ENCODE data around the gene CHAD.
A peak's percentile ranks its signal among the peaks of the same experiment; 100 is the strongest.
"Not testable (repeated sequence)": the region's sequence is repeated elsewhere in the genome, so short reads cannot be mapped to it uniquely, and the experiment has no call there.

The CHAD gene

GRCh38 chr17:50482110-50482509, 13.4 kb upstream of the CHAD start:
- no peaks in the 10 kb centered on the region for H3K27me3 Mint-ChIP-seq
- ATAC-seq (replicated peaks) (no peak), DNase-seq (no peak)
- H3K4me1 Mint-ChIP-seq = peaks cover 23 to 33% of the 10 kb centered on the region in 2 donors
- H3K36me3 Mint-ChIP-seq = peaks cover 22 to 48% of the 10 kb centered on the region in 2 donors
- H3K27ac Mint-ChIP-seq = no peak overlapping the region
- no peaks in the 10 kb centered on the region for H3K9me3 Mint-ChIP-seq
- H3K4me3 Mint-ChIP-seq = no peak overlapping the region

- H3K4me3 Mint-ChIP-seq = no peak overlapping the region
- peaks cover 23 to 33% of the 10 kb centered on the region in 2 donors for H3K4me1 Mint-ChIP-seq
- no peaks in the 10 kb centered on the region for H3K9me3 Mint-ChIP-seq
- no peak overlapping the region for H3K27ac Mint-ChIP-seq
- peaks cover 19 to 45% of the 10 kb centered on the region in 2 donors for H3K36me3 Mint-ChIP-seq
- ATAC-seq (replicated peaks) = no peak
- no peak for DNase-seq
- H3K27me3 Mint-ChIP-seq = no peaks in the 10 kb centered on the region
Measured at GRCh38 chr17:50481648-50482047, 13.0 kb upstream of the CHAD start.

GRCh38 chr17:50480854-50481490, 12.3 kb upstream of the CHAD start:
- no peak for ATAC-seq (replicated peaks)
- DNase-seq = no peak
- peaks cover 27 to 33% of the 10 kb centered on the region in 2 donors for H3K4me1 Mint-ChIP-seq
- H3K27me3 Mint-ChIP-seq = peaks cover 0 to 5% of the 10 kb centered on the region in 2 donors
- no peak overlapping the region for H3K27ac Mint-ChIP-seq
- H3K4me3 Mint-ChIP-seq = no peak overlapping the region
- H3K9me3 Mint-ChIP-seq = no peaks in the 10 kb centered on the region
- peaks cover 19 to 43% of the 10 kb centered on the region in 2 donors for H3K36me3 Mint-ChIP-seq

GRCh38 chr17:50480142-50480764, 11.6 kb upstream of the CHAD start:
- H3K9me3 Mint-ChIP-seq = no peaks in the 10 kb centered on the region
- no peak for DNase-seq
- ATAC-seq (replicated peaks) = no peak
- H3K36me3 Mint-ChIP-seq = peaks cover 17 to 36% of the 10 kb centered on the region in 2 donors
- peak overlapping the region; percentile 39 for H3K27ac Mint-ChIP-seq
- H3K27me3 Mint-ChIP-seq = peaks cover 0 to 5% of the 10 kb centered on the region in 2 donors
- peaks cover 27 to 33% of the 10 kb centered on the region in 2 donors for H3K4me1 Mint-ChIP-seq
- peak overlapping the region; percentile 83 to 94 for H3K4me3 Mint-ChIP-seq

GRCh38 chr17:50479522-50480141, 11.0 kb upstream of the CHAD start:
- H3K4me3 Mint-ChIP-seq = peak overlapping the region; percentile 83 to 94
- H3K9me3 Mint-ChIP-seq = no peaks in the 10 kb centered on the region
- peaks cover 27 to 33% of the 10 kb centered on the region in 2 donors for H3K4me1 Mint-ChIP-seq
- H3K36me3 Mint-ChIP-seq = peaks cover 16 to 32% of the 10 kb centered on the region in 2 donors
- H3K27me3 Mint-ChIP-seq = peaks cover 0 to 5% of the 10 kb centered on the region in 2 donors
- ATAC-seq (replicated peaks) (peak; percentile 60), DNase-seq (peak; percentile 55)
- peak overlapping the region; percentile 90 for H3K27ac Mint-ChIP-seq

- DNase-seq (peak; percentile 85), ATAC-seq (replicated peaks) (peak; percentile 95 to 96)
- peaks cover 0 to 5% of the 10 kb centered on the region in 2 donors for H3K27me3 Mint-ChIP-seq
- H3K9me3 Mint-ChIP-seq = no peaks in the 10 kb centered on the region
- H3K4me3 Mint-ChIP-seq = peak within 1 kb of the TSS; percentile 83 to 94
- H3K4me1 Mint-ChIP-seq = peaks cover 27 to 33% of the 10 kb centered on the region in 2 donors
- H3K27ac Mint-ChIP-seq = peak within 1 kb of the TSS; percentile 96
- peaks cover 9 to 26% of the 10 kb centered on the region in 2 donors for H3K36me3 Mint-ChIP-seq
Measured at GRCh38 chr17:50478391-50479381, 10.0 kb upstream of the CHAD start, which contains the start of gene RSAD1. Gene RSAD1 (plus strand): TSS chr17:50478860. CDS start chr17:50478885, 25 bp downstream.

GRCh38 chr17:50477976-50478375, 9.3 kb upstream of the CHAD start:
- DNase-seq (no peak), ATAC-seq (replicated peaks) (no peak)
- peaks cover 27 to 33% of the 10 kb centered on the region in 2 donors for H3K4me1 Mint-ChIP-seq
- peaks cover 0 to 5% of the 10 kb centered on the region in 2 donors for H3K27me3 Mint-ChIP-seq
- peak overlapping the region; percentile 83 to 94 for H3K4me3 Mint-ChIP-seq
- no peaks in the 10 kb centered on the region for H3K9me3 Mint-ChIP-seq
- H3K36me3 Mint-ChIP-seq = peaks cover 10 to 28% of the 10 kb centered on the region in 2 donors
- peak overlapping the region; percentile 96 for H3K27ac Mint-ChIP-seq

- no peak overlapping the region for H3K27ac Mint-ChIP-seq
- H3K4me3 Mint-ChIP-seq = no peak overlapping the region
- peaks cover 20 to 23% of the 10 kb centered on the region in 2 donors for H3K4me1 Mint-ChIP-seq
- H3K36me3 Mint-ChIP-seq = peaks cover 2 to 19% of the 10 kb centered on the region in 2 donors
- H3K27me3 Mint-ChIP-seq = peaks cover 0 to 5% of the 10 kb centered on the region in 2 donors
- ATAC-seq (replicated peaks) (no peak), DNase-seq (no peak)
- no peaks in the 10 kb centered on the region for H3K9me3 Mint-ChIP-seq
Measured at GRCh38 chr17:50476545-50477315, 8.1 kb upstream of the CHAD start.

- Mint-ChIP-seq H3K36me3 (peaks cover 2 to 21% of the 10 kb centered on the region in 2 donors), H3K4me1 (peaks cover 20 to 23% of the 10 kb centered on the region in 2 donors)
- DNase-seq; ATAC-seq (replicated peaks); H3K27ac Mint-ChIP-seq; H3K27me3 Mint-ChIP-seq; H3K9me3 Mint-ChIP-seq; H3K4me3 Mint-ChIP-seq: not testable (repeated sequence)
Measured at GRCh38 chr17:50475775-50476544, 7.3 kb upstream of the CHAD start.

GRCh38 chr17:50475362-50475761, 6.7 kb upstream of the CHAD start:
- Mint-ChIP-seq H3K4me1 (peaks cover 19 to 22% of the 10 kb centered on the region in 2 donors), H3K36me3 (peaks cover 2 to 20% of the 10 kb centered on the region in 2 donors), H3K27ac (no peak overlapping the region), H3K9me3 (no peaks in the 10 kb centered on the region), H3K27me3 (peaks cover under 1 to 5% of the 10 kb centered on the region in 2 donors), H3K4me3 (no peak overlapping the region)
- DNase-seq (no peak), ATAC-seq (replicated peaks) (no peak)

- no peaks in the 10 kb centered on the region for H3K9me3 Mint-ChIP-seq
- H3K27me3 Mint-ChIP-seq = peaks cover 5 to 9% of the 10 kb centered on the region in 2 donors
- H3K4me3 Mint-ChIP-seq = no peak overlapping the region
- ATAC-seq (replicated peaks) (no peak), DNase-seq (no peak)
- H3K4me1 Mint-ChIP-seq = peaks cover 11 to 13% of the 10 kb centered on the region in 2 donors
- peaks cover 2 to 15% of the 10 kb centered on the region in 2 donors for H3K36me3 Mint-ChIP-seq
- H3K27ac Mint-ChIP-seq = no peak overlapping the region
Measured at GRCh38 chr17:50474523-50474922, 5.8 kb upstream of the CHAD start.

GRCh38 chr17:50473901-50474300, 5.2 kb upstream of the CHAD start:
- Mint-ChIP-seq H3K27ac (no peak overlapping the region), H3K27me3 (peaks cover 5 to 12% of the 10 kb centered on the region in 2 donors), H3K4me3 (no peak overlapping the region), H3K36me3 (peaks cover 2 to 13% of the 10 kb centered on the region in 2 donors), H3K9me3 (no peaks in the 10 kb centered on the region), H3K4me1 (peaks cover 10 to 12% of the 10 kb centered on the region in 2 donors)
- no peak for DNase-seq
- ATAC-seq (replicated peaks) = no peak

Measured in stimulated activated naive B cell treated with anti-CD40 and anti-IgM and Interleukin-4, amounts not matched to agents 10 μg/mL and 1 μg/mL and 100 μg/mL, for 72 hours (primary cell).